ENCODE data around the gene TENM3. TPM values are rescaled to one million over a fixed set of nuclear protein-coding genes. Genes with fewer than 3 reads are reported as not detected.
A peak's percentile ranks its signal among the peaks of the same experiment; 100 is the strongest.

The TENM3 gene
- total and polyA plus RNA-seq, 2 donors from 2014 or later = 0.58 to 6.8 TPM

DNA sequence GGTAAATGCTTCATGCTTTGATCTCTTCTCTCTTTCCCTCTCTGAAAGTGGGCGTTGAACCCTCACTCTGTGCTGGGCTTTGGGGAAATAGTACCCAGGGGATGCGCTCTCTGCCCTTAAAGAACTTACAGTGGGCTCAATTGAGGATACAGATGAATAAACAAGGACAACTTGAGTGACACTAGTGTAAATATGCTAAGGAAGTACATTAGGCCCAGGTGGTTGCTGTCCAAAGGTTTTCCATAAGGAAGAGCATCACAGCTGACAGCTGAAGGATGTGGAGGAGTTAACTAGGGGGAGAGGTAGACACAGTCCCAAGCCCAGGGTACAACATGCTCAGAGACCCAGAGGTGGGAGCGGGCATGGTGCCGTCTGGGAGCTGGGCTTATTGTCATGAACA is 49.4 kb downstream of the TENM3 start:
- intact Hi-C loops (cut with DNase I) = no loop called here
- no peaks in the 10 kb centered on the region for H3K9me3 ChIP-seq (ENCODE audit: control insufficient read depth in 2 of 3, insufficient read depth in 1 of 3, low read length in 3 of 3)
- H3K4me1 ChIP-seq (ENCODE audit: control insufficient read depth in 2 of 3, insufficient read depth in 2 of 3, low read depth in 1 of 3, low read length in 3 of 3) = no peaks in the 10 kb centered on the region
- H3K36me3 ChIP-seq (ENCODE audit: control insufficient read depth in 2 of 3, insufficient read depth in 3 of 3, low read length in 3 of 3) = no peaks in the 10 kb centered on the region
- H3K9ac ChIP-seq (ENCODE audit: low read length in 3 of 3) = no peak overlapping the region
- no peak overlapping the region for H3K27ac ChIP-seq (ENCODE audit: low read depth in 2 of 2, low read length in 2 of 2)
- peak in 4 of 5 donors; percentile 58 to 76 (median 66) for DNase-seq
- H3K27me3 ChIP-seq (ENCODE audit: control insufficient read depth, insufficient read depth, low read length) = no peaks in the 10 kb centered on the region
- no peak overlapping the region for H3K4me3 ChIP-seq (ENCODE audit: low read length in 3 of 3)
- TF ChIP-seq, protein P1, sequence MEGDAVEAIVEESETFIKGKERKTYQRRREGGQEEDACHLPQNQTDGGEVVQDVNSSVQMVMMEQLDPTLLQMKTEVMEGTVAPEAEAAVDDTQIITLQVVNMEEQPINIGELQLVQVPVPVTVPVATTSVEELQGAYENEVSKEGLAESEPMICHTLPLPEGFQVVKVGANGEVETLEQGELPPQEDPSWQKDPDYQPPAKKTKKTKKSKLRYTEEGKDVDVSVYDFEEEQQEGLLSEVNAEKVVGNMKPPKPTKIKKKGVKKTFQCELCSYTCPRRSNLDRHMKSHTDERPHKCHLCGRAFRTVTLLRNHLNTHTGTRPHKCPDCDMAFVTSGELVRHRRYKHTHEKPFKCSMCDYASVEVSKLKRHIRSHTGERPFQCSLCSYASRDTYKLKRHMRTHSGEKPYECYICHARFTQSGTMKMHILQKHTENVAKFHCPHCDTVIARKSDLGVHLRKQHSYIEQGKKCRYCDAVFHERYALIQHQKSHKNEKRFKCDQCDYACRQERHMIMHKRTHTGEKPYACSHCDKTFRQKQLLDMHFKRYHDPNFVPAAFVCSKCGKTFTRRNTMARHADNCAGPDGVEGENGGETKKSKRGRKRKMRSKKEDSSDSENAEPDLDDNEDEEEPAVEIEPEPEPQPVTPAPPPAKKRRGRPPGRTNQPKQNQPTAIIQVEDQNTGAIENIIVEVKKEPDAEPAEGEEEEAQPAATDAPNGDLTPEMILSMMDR (IDR thresholded peaks at IDR 0.05; ENCODE audit: borderline replicate concordance, extremely low read depth, insufficient read depth) = no peak
- FAIRE-seq = no peak

DNA sequence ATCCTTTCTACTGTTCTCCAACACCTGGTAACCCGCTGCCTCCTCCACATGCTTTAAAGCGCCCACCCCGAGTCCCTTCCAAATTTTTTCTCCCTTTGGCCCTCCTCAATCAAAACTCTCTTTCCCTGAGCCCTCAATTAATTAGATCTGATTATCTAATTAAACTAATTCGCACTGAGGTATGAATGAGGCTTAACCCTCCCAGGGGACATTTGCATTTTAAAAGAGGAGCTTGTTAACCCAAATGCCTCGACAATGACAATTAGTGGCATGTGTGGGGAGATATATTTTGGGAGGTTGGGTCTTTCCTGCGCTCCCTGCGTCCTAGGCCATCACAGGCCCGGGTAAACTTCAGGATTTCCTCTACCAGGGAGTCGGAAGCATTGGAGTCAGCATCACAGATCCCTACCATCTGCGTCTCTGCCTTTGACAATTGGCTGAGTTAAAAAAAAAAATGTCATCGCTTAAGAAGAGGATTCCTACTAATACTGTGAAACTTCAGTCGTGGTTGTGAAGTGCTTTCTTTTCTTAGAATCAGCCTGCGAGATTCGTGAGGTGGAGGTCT is 50.6 kb downstream of the TENM3 start:
- intact Hi-C loops (cut with DNase I) = no loop called here
- Histone ChIP-seq H3K4me3 (ENCODE audit: low read length in 3 of 3) (no peak overlapping the region), H3K27ac (ENCODE audit: low read depth in 2 of 2, low read length in 2 of 2) (no peak overlapping the region), H3K36me3 (ENCODE audit: control insufficient read depth in 2 of 3, insufficient read depth in 3 of 3, low read length in 3 of 3) (no peaks in the 10 kb centered on the region), H3K27me3 (ENCODE audit: control insufficient read depth, insufficient read depth, low read length) (no peaks in the 10 kb centered on the region), H3K9me3 (ENCODE audit: control insufficient read depth in 2 of 3, insufficient read depth in 1 of 3, low read length in 3 of 3) (no peaks in the 10 kb centered on the region), H3K9ac (ENCODE audit: low read length in 3 of 3) (no peak overlapping the region), H3K4me1 (ENCODE audit: control insufficient read depth in 2 of 3, insufficient read depth in 2 of 3, low read depth in 1 of 3, low read length in 3 of 3) (no peaks in the 10 kb centered on the region)
- no peak for FAIRE-seq
- no peak for DNase-seq
- TF ChIP-seq, protein P1 (IDR thresholded peaks at IDR 0.05; ENCODE audit: borderline replicate concordance, extremely low read depth, insufficient read depth) = no peak

DNA sequence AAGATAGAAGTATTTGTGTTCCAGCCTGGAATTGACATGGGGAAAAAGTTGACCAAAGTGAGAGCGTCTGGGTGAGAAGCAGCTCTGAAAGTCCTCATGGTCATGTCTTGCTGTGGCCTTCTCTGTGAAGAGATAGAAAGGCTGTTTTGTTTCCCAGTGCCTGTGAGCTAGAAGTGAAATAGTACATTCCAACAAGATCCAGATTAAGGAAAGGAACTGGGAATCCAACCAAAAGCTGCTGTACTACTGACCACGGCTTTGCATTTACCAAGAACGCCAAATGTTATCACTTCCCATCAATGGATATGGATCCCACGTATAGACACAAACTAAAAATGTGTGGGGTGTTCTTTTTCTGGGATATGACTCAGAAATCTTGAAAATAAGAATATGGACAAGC is 51.2 kb downstream of the TENM3 start:
- TF ChIP-seq, protein P1 (IDR thresholded peaks at IDR 0.05; ENCODE audit: borderline replicate concordance, extremely low read depth, insufficient read depth) = no peak
- Histone ChIP-seq H3K27me3 (ENCODE audit: control insufficient read depth, insufficient read depth, low read length) (no peaks in the 10 kb centered on the region), H3K27ac (ENCODE audit: low read depth in 2 of 2, low read length in 2 of 2) (no peak overlapping the region), H3K9me3 (ENCODE audit: control insufficient read depth in 2 of 3, insufficient read depth in 1 of 3, low read length in 3 of 3) (no peaks in the 10 kb centered on the region), H3K4me3 (ENCODE audit: low read length in 3 of 3) (no peak overlapping the region), H3K9ac (ENCODE audit: low read length in 3 of 3) (no peak overlapping the region), H3K36me3 (ENCODE audit: control insufficient read depth in 2 of 3, insufficient read depth in 3 of 3, low read length in 3 of 3) (no peaks in the 10 kb centered on the region), H3K4me1 (ENCODE audit: control insufficient read depth in 2 of 3, insufficient read depth in 2 of 3, low read depth in 1 of 3, low read length in 3 of 3) (no peaks in the 10 kb centered on the region)
- DNase-seq (no peak), FAIRE-seq (no peak)
- intact Hi-C loops (cut with DNase I) = no loop called here

DNA sequence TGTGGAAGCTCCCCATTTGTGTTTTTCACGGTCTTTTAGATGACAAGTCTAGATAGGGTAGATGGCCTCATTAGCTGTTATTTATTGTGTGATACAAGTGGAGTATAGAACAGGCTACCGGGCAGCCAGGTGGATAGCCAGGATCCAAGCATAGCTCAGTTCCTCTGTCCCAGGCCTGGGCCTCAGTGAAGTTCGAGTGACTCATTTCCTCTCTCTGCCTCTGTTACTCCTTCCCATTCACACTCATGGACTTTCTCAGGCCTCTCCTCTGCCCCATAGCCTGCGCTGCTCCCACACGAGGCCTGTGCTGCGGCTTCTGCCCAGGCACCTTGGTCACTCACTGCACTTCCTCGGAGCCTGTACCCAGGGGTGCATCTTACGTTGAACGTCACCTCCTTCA is 54.5 kb downstream of the TENM3 start:
- TF ChIP-seq, protein P1 (IDR thresholded peaks at IDR 0.05; ENCODE audit: borderline replicate concordance, extremely low read depth, insufficient read depth) = no peak
- no peak for DNase-seq
- no peaks in the 10 kb centered on the region for H3K9me3 ChIP-seq (ENCODE audit: control insufficient read depth in 2 of 3, insufficient read depth in 1 of 3, low read length in 3 of 3)
- H3K36me3 ChIP-seq (ENCODE audit: control insufficient read depth in 2 of 3, insufficient read depth in 3 of 3, low read length in 3 of 3) = no peaks in the 10 kb centered on the region
- intact Hi-C loops (cut with DNase I) = no loop called here
- no peaks in the 10 kb centered on the region for H3K27me3 ChIP-seq (ENCODE audit: control insufficient read depth, insufficient read depth, low read length)
- H3K4me3 ChIP-seq (ENCODE audit: low read length in 3 of 3) = no peak overlapping the region
- no peak for FAIRE-seq
- no peak overlapping the region for H3K27ac ChIP-seq (ENCODE audit: low read depth in 2 of 2, low read length in 2 of 2)
- no peaks in the 10 kb centered on the region for H3K4me1 ChIP-seq (ENCODE audit: control insufficient read depth in 2 of 3, insufficient read depth in 2 of 3, low read depth in 1 of 3, low read length in 3 of 3)
- H3K9ac ChIP-seq (ENCODE audit: low read length in 3 of 3) = no peak overlapping the region
